ENCODE data around the gene CFAP45.

CFAP45 gene

GRCh38 chr1:159918352-159919200 is 18.6 kb upstream of the CFAP45 start:
- Mint-ChIP-seq H3K36me3 (ENCODE audit: low read depth) (peaks cover 11% of the 10 kb centered on the region), H3K4me1 (peaks cover 53% of the 10 kb centered on the region), H3K27ac (peak overlapping the region; percentile 7), H3K4me3 (no peak overlapping the region), H3K27me3 (ENCODE audit: low read depth, poor library complexity) (peaks cover 2% of the 10 kb centered on the region), H3K9me3 (no peaks in the 10 kb centered on the region)
- TF ChIP-seq, protein P1, sequence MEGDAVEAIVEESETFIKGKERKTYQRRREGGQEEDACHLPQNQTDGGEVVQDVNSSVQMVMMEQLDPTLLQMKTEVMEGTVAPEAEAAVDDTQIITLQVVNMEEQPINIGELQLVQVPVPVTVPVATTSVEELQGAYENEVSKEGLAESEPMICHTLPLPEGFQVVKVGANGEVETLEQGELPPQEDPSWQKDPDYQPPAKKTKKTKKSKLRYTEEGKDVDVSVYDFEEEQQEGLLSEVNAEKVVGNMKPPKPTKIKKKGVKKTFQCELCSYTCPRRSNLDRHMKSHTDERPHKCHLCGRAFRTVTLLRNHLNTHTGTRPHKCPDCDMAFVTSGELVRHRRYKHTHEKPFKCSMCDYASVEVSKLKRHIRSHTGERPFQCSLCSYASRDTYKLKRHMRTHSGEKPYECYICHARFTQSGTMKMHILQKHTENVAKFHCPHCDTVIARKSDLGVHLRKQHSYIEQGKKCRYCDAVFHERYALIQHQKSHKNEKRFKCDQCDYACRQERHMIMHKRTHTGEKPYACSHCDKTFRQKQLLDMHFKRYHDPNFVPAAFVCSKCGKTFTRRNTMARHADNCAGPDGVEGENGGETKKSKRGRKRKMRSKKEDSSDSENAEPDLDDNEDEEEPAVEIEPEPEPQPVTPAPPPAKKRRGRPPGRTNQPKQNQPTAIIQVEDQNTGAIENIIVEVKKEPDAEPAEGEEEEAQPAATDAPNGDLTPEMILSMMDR (IDR thresholded peaks at IDR 0.05), result no peak
- no peak for DNase-seq

GRCh38 chr1:159917533-159918351 is 17.8 kb upstream of the CFAP45 start:
- TF ChIP-seq, protein P1 (IDR thresholded peaks at IDR 0.05), result no peak
- Mint-ChIP-seq H3K9me3 (no peaks in the 10 kb centered on the region), H3K27me3 (ENCODE audit: low read depth, poor library complexity) (peaks cover 2% of the 10 kb centered on the region), H3K4me3 (no peak overlapping the region), H3K27ac (peak overlapping the region; percentile 7), H3K4me1 (peaks cover 45% of the 10 kb centered on the region), H3K36me3 (ENCODE audit: low read depth) (peaks cover 11% of the 10 kb centered on the region)
- DNase-seq, result no peak

DNA sequence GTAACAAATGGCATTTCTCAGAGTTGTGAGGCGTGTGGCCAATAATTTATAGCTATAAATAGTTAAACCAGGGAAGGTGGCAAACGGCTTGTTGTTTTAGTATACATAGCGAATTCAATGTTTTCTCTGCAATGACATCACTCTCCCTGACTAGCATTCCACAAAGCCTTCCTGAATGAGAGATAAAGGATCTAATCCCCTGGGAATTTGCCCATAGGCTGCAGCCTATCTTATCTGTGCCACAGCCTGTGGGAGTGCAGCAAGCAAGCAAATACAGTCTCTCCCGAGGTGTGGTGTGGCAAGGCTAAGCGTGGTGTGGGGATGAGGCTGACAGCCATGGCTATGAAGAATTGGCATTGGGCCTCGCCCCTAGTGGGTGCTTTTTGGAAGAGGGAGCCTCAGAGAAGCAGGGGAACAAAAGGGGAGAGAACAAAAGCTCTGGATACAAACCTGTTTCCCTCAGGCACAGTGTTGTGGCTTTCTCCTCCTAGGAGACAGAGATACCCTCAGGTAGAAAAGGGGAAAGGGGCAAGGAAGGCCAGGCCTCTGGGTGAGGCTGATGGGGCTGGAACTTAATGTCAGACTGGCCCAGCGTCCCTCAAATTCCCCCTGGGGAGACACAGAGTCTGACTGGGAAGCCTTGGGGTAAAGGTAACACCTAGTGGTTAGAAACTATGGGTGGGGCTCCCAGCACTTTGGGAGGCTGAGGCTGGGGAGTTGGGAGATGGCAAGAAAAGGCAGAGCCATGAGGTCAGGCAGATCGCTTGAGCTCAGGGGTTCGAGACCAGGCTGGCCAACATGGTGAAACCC is 16.5 kb upstream of the CFAP45 start:
- Mint-ChIP-seq H3K36me3 (ENCODE audit: low read depth) (peaks cover 11% of the 10 kb centered on the region), H3K4me3 (no peak overlapping the region), H3K4me1 (peaks cover 41% of the 10 kb centered on the region), H3K27me3 (ENCODE audit: low read depth, poor library complexity) (peaks cover 6% of the 10 kb centered on the region), H3K9me3 (no peaks in the 10 kb centered on the region), H3K27ac (peak overlapping the region; percentile 79)
- DNase-seq, result no peak
- TF ChIP-seq, protein P1 (IDR thresholded peaks at IDR 0.05), result no peak

- Mint-ChIP-seq H3K9me3 (no peaks in the 10 kb centered on the region), H3K4me3 (no peak overlapping the region), H3K27me3 (ENCODE audit: low read depth, poor library complexity) (peaks cover 6% of the 10 kb centered on the region), H3K27ac (no peak overlapping the region), H3K4me1 (peaks cover 42% of the 10 kb centered on the region), H3K36me3 (ENCODE audit: low read depth) (peaks cover 10% of the 10 kb centered on the region)
- TF ChIP-seq, protein P1 (IDR thresholded peaks at IDR 0.05), result no peak
- no peak for DNase-seq
These were observed 15.7 kb upstream of the CFAP45 start for GRCh38 chr1:159915571-159916241.

- Mint-ChIP-seq H3K27me3 (ENCODE audit: low read depth, poor library complexity) (peaks cover 6% of the 10 kb centered on the region), H3K9me3 (no peaks in the 10 kb centered on the region), H3K27ac (no peak overlapping the region), H3K4me3 (no peak overlapping the region), H3K36me3 (ENCODE audit: low read depth) (no peaks in the 10 kb centered on the region), H3K4me1 (peaks cover 53% of the 10 kb centered on the region)
- DNase-seq, result no peak
- TF ChIP-seq, protein P1 (IDR thresholded peaks at IDR 0.05), result no peak
These were observed 14.5 kb upstream of the CFAP45 start for GRCh38 chr1:159914252-159915018.

Measured in nephron progenitor cell (in vitro differentiated cells).